Activated B cell treated with CpG ODN at 0.5 μM for 24 hours (primary cell): ENCODE measurements around the gene GLS. TPM values are rescaled to one million over a fixed set of nuclear protein-coding genes. Genes with fewer than 3 reads are reported as not detected.

Source experiments
- ATAC-seq: fragments of 200-7000 bp; cut with Tn5 transposase; one replicate; pipeline ENCODE4 v1.10.0; 2021; ENCODE audit warnings: low read depth, mild to moderate bottlenecking, moderate library complexity
- CTCF ChIA-PET: fragments of 350-600 bp; sonication (Branson Sonifier 250); formaldehyde crosslinking; loops from one replicate; lab custom pipeline; 2021; ENCODE audit warnings: antibody characterized with exemption; lab: Charles Lee
- POLR2A ChIA-PET: fragments of 350-600 bp; sonication (Branson Sonifier 250); formaldehyde crosslinking; loops from one replicate; lab custom pipeline; 2021; ENCODE audit warnings: antibody characterized with exemption; lab: Charles Lee
- DNase-seq: peaks from one replicate; pipeline ENCODE4 v3.0.0; 2022
- H3K27ac Mint-ChIP-seq: one replicate; pipeline ENCODE4 v1.8.0; 2020; ENCODE audit warnings: mixed read lengths
- H3K27me3 Mint-ChIP-seq: one replicate; pipeline ENCODE4 v1.8.0; 2021; ENCODE audit warnings: mixed read lengths
- H3K36me3 Mint-ChIP-seq: one replicate; pipeline ENCODE4 v1.8.0; 2021; ENCODE audit warnings: low read depth, mixed read lengths
- H3K4me1 Mint-ChIP-seq: one replicate; pipeline ENCODE4 v1.8.0; 2021; ENCODE audit warnings: mixed read lengths
- H3K4me3 Mint-ChIP-seq: one replicate; pipeline ENCODE4 v1.8.0; 2020; ENCODE audit warnings: mild to moderate bottlenecking, mixed read lengths
- H3K9me3 Mint-ChIP-seq: one replicate; pipeline ENCODE4 v1.8.0; 2020; ENCODE audit warnings: mixed read lengths
- intact Hi-C: fragments of 100-400 bp; cut with micrococcal nuclease; formaldehyde crosslinking; loops from one replicate; pipeline ENCODE4 v1.15.1; 2024
- total RNA-seq: library from RNA; stranded (reverse); gene quantifications from 2 replicates; pipeline ENCODE4 v1.2.3, GENCODE V29; 2022
- TF ChIP-seq, protein P1 (sequence below): fragments of 200-600 bp; IDR thresholded peaks from one replicate; pipeline ENCODE4 v1.8.0; 2022; ENCODE audit warnings: antibody characterized with exemption, mild to moderate bottlenecking

Gene GLS
- total RNA-seq, 1 donor from 2014 or later: 255 TPM

GRCh38 chr2:190981733-190982132 is 101.1 kb downstream of the GLS start:
- TF ChIP-seq, protein P1, sequence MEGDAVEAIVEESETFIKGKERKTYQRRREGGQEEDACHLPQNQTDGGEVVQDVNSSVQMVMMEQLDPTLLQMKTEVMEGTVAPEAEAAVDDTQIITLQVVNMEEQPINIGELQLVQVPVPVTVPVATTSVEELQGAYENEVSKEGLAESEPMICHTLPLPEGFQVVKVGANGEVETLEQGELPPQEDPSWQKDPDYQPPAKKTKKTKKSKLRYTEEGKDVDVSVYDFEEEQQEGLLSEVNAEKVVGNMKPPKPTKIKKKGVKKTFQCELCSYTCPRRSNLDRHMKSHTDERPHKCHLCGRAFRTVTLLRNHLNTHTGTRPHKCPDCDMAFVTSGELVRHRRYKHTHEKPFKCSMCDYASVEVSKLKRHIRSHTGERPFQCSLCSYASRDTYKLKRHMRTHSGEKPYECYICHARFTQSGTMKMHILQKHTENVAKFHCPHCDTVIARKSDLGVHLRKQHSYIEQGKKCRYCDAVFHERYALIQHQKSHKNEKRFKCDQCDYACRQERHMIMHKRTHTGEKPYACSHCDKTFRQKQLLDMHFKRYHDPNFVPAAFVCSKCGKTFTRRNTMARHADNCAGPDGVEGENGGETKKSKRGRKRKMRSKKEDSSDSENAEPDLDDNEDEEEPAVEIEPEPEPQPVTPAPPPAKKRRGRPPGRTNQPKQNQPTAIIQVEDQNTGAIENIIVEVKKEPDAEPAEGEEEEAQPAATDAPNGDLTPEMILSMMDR: no peak

GRCh38 chr2:190982262-190983034 is 101.8 kb downstream of the GLS start:
- TF ChIP-seq, protein P1: no peak
- Mint-ChIP-seq H3K27ac (peak overlapping the region; percentile 32), H3K27me3 (no peaks in the 10 kb centered on the region), H3K36me3 (peaks cover 96% of the 10 kb centered on the region), H3K4me1 (peaks cover 20% of the 10 kb centered on the region), H3K4me3 (no peak overlapping the region), H3K9me3 (no peaks in the 10 kb centered on the region)
- no peak for DNase-seq
- POLR2A ChIA-PET: interaction anchor here (0.7 kb wide), 1 partner anchor 38 kb away, joined by 4 read pairs; no protein-coding TSS in a partner anchor
- CTCF ChIA-PET: interaction anchor here (1.1 kb wide), 1 partner anchor 132 kb away, joined by 3 read pairs; no protein-coding TSS in a partner anchor
- intact Hi-C loops: no loop called here
- no peak for ATAC-seq

More at GRCh38 chr2:190981733-190982132, 101.1 kb downstream of the GLS start:
- Mint-ChIP-seq H3K27me3 (no peaks in the 10 kb centered on the region), H3K27ac (peak overlapping the region; percentile 37), H3K4me3 (no peak overlapping the region), H3K4me1 (peaks cover 20% of the 10 kb centered on the region), H3K9me3 (no peaks in the 10 kb centered on the region), H3K36me3 (peaks cover 92% of the 10 kb centered on the region)
- DNase-seq: no peak
- ChIA-PET CTCF (interaction anchor here (1.1 kb wide), 1 partner anchor 131 kb away, joined by 3 read pairs; no protein-coding TSS in a partner anchor), POLR2A (interaction anchor here (0.7 kb wide), 1 partner anchor 38 kb away, joined by 4 read pairs; no protein-coding TSS in a partner anchor)
- intact Hi-C loops: no loop called here
- peak; percentile 64 for ATAC-seq

DNA sequence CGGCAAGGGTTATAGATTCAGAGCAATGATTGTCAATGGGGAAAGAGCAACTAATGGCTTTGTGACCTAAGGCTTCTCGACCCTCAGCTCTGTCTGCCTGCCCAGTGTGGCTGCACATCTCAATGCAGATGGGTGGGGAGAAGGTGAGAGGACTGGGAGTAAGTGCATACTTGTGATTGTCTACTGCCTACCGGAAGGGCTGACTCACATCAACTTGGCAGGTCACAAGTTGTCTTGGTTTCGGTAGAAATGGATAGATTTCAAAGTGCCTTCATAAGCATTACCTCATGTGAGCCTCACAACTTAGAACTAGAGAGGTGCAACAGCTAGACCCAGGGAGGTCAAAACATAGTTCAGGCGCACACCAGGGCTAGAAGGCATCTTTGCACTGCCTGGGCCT is 104.0 kb downstream of the GLS start:
- no peak for DNase-seq
- H3K4me1 Mint-ChIP-seq: peaks cover 20% of the 10 kb centered on the region
- POLR2A ChIA-PET: interaction anchor here (0.7 kb wide), 1 partner anchor 36 kb away, joined by 3 read pairs; no protein-coding TSS in a partner anchor

GRCh38 chr2:190986221-190986953 is 105.8 kb downstream of the GLS start:
- no peaks in the 10 kb centered on the region for H3K9me3 Mint-ChIP-seq
- CTCF ChIA-PET: no interaction called here
- no peak for DNase-seq
- no peaks in the 10 kb centered on the region for H3K27me3 Mint-ChIP-seq
- POLR2A ChIA-PET: no interaction called here
- H3K4me3 Mint-ChIP-seq: no peak overlapping the region
- H3K4me1 Mint-ChIP-seq: peaks cover 4% of the 10 kb centered on the region
- intact Hi-C loops: no loop called here
- ATAC-seq: no peak
- H3K36me3 Mint-ChIP-seq: peaks cover 93% of the 10 kb centered on the region
- TF ChIP-seq, protein P1: no peak
- no peak overlapping the region for H3K27ac Mint-ChIP-seq

More for the DNA sequence above, 104.0 kb downstream of the GLS start:
- CTCF ChIA-PET: no interaction called here
- intact Hi-C loops: no loop called here
- Mint-ChIP-seq H3K9me3 (no peaks in the 10 kb centered on the region), H3K27me3 (no peaks in the 10 kb centered on the region), H3K27ac (no peak overlapping the region), H3K4me3 (no peak overlapping the region), H3K36me3 (peaks cover 94% of the 10 kb centered on the region)
- TF ChIP-seq, protein P1: no peak
- no peak for ATAC-seq

DNA sequence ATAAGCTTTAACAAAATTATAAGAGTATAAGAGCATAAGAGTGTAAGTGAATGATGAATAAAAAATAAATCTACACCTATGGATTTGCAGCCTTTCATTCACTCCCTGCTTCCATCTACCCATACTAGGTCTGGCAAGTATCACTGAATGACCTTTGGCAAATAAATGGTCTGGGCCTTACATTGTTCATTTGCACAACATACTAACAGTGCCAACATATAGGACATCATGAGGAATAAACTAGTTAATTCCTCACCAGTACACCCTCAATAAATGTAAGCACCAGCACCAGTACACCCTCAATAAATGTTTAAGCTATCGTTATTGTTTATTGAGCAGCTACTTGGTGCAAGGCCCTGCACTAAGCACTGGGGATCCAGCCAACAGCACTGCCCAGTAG is 106.5 kb downstream of the GLS start:
- POLR2A ChIA-PET: no interaction called here
- peaks cover 93% of the 10 kb centered on the region for H3K36me3 Mint-ChIP-seq
- DNase-seq: no peak
- CTCF ChIA-PET: no interaction called here
- TF ChIP-seq, protein P1: no peak
- intact Hi-C loops: no loop called here
- H3K4me3 Mint-ChIP-seq: no peak overlapping the region
- no peaks in the 10 kb centered on the region for H3K9me3 Mint-ChIP-seq
- H3K4me1 Mint-ChIP-seq: no peaks in the 10 kb centered on the region
- no peak for ATAC-seq
- no peak overlapping the region for H3K27ac Mint-ChIP-seq
- no peaks in the 10 kb centered on the region for H3K27me3 Mint-ChIP-seq
